ENCODE data around the gene ICA1.
"Not testable (repeated sequence)": the region's sequence is repeated elsewhere in the genome, so short reads cannot be mapped to it uniquely, and the experiment has no call there.

Gene ICA1

GRCh38 chr7:8260871-8261694 is 884 bp downstream of the ICA1 start:
- peak; percentile 79 for DNase-seq

- no peak for DNase-seq
Observed at GRCh38 chr7:8259586-8260222, 2.3 kb downstream of the ICA1 start.

DNA sequence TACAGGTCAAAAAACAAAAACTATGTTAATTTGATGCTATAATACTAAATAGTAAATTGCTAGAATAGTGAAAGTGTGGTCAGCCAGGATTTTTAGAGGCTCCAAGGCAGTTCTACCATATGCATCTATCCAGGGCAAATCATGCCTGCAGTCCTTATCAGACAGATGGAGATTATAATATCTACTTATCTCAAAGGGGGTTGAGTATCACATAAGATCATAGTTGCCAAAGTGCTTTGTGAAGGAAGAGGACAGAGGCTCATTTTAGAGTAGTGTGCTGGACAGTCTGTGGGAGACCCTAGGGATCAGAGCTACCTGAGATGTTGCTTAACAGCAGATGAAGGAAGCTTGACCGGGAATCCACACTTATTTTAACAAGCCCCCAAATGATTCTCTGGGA is 3.2 kb downstream of the ICA1 start:
- no peak for DNase-seq

DNA sequence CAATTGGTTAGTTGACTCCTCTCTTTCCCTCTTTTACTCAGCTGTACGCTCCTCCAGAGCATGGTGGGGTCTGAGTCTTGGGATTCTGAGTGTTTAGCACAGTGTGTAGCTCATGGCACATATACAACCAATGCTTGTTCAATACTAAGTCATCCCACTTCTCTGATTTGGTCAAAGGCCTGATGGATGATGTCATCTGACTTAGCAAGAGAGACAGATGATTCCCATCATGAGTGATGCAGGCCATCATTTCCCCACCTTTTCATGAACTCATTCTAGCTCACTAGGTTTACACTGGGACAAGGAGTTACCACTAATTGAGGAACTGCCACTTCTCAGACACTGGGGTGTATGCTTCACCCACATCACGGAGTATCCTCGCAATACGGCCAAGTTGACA is 3.8 kb downstream of the ICA1 start:
- DNase-seq = no peak

- no peak for DNase-seq
Observed at GRCh38 chr7:8255680-8256655, 6.0 kb downstream of the ICA1 start.

DNA sequence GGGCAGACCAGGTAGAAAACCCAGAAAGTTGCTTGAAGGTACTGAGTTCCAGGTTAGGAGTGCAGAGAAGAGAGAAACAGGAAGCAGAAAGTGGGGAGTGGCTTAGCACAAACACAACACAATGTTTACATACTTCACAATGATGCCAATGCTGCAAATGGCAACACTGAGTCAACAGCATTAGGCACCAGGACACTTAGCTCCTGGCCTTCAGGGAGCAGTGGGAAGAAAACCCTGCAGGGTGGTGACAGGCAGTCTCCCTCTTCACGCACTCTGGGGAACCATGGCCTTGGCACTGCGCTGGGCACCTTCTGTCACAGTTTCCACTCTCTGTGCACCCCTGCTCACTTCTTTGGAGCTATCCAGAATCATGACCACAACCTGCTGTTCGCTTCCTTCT is 7.3 kb downstream of the ICA1 start:
- DNase-seq = peak; percentile 40

- DNase-seq = no peak
Observed at GRCh38 chr7:8254215-8254614, 7.8 kb downstream of the ICA1 start.

DNA sequence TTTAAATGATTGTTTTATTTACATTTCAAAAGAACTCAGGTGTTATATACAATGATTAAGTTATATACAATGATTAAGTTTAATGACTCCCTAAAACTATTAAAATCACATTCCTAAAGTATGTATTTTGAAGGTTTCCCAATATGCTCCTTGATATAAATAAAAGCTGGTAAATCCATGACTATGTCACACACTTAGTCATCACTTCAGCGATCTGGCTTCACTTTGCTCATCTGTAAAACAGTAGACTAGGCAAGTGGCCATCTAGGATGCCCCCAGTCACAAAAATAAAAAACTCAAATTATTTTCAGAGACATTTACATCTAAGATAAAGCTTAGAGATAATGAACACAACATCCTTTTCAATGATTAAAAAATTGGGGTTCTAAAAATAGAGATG is 10.8 kb downstream of the ICA1 start:
- DNase-seq = no peak

DNA sequence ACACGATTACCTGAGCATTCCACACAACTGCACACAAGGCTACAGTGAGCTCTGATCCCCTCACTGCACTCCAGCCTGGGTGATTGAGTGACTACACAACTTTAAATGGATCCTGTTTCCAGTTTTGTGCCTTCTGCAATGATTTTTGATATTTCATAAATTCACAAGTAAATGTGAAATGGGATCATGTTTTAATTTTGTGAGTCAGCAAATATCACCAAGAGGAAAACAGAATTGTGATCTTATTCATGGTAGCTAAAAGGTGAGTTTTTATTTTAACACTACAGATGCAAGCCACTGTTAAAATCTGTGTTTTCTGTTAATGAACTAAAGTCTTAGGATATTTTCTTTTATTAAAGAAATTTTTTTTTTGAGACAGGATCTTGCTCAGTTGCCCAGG is 11.4 kb downstream of the ICA1 start:
- no peak for DNase-seq

- DNase-seq = no peak
Observed at GRCh38 chr7:8249121-8249520, 12.8 kb downstream of the ICA1 start.

DNA sequence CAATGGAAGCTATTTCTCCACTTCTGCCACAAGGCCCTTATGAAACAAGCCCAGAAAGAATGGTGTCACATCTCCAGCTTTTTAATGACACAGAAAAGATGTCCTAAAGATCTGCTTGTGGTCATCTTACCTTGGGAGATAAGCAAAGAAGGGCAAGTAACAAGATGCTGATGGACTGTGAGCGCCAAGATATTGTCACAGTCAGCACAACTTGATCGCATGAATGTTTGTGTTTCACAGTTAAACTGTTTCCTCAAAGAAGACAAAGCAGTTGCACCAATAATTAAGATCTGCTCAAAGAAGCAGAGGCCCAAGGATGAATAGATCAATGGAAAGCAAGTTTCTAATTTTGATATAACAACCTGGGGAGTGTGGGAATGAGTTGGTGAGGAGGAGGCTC is 15.9 kb downstream of the ICA1 start:
- DNase-seq = no peak

DNA sequence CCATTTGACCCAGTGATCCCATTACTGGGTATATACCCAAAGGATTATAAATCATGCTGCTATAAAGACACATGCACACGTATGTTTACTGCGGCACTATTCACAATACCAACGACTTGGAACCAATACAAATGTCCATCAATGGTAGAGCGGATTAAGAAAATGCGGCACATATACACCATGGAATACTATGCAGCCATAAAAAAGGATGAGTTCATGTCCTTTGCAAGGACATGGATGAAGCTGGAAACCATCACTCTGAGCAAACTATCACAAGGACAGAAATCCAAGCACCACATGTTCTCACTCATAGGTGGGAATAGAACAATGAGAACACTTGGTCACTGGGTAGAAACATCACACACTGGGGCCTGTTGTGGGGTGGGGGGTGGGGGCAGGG is 16.9 kb downstream of the ICA1 start:
- DNase-seq = not testable (repeated sequence)

DNA sequence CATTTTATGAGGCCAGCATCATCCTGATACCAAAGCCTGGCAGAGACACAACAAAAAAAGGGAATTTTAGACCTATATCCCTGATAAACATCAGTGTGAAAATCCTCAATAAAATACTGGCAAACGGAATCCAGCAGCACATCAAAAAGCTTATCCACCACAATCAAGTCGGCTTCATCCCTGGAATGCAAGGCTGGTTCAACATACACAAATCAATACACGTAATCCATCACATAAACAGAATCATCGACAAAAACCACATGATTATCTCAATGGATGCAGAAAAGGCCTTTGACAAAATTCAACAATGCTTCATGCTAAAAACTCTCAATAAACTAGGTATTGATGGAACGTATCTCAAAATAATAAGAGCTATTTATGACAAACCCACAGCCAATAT is 18.9 kb downstream of the ICA1 start:
- not testable (repeated sequence) for DNase-seq

GRCh38 chr7:8239702-8240362 is 22.1 kb downstream of the ICA1 start:
- peak; percentile 9 for DNase-seq

DNA sequence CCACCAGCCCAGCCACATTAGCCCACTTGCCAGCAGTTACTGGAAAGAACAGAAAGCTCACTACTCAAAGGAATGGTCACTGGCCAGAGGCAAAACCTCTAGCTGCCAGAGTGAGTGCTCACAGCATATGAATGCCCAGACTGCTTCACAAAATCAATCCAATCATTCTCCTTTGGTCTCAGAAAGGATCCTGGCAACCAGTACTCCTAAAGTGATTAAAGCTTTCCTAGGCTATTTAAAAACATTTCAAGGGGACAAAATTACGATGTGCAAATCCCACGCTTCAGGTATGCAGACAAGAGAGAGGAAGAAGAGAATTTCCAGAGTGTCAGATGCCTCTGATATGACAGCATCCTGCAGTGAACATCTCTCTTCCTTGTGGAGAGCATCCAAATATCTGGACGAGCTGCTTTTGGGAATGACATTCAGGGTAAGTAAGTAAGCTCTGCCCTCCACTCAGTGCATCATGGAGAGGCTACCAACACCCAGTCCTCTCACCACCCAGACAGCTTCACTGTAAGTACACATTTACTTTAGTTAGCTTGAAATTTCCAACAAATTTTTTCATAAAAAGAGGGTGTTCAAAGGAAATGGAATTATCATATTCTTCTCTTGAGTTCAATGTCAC is 25.1 kb downstream of the ICA1 start:
- no peak for DNase-seq

DNA sequence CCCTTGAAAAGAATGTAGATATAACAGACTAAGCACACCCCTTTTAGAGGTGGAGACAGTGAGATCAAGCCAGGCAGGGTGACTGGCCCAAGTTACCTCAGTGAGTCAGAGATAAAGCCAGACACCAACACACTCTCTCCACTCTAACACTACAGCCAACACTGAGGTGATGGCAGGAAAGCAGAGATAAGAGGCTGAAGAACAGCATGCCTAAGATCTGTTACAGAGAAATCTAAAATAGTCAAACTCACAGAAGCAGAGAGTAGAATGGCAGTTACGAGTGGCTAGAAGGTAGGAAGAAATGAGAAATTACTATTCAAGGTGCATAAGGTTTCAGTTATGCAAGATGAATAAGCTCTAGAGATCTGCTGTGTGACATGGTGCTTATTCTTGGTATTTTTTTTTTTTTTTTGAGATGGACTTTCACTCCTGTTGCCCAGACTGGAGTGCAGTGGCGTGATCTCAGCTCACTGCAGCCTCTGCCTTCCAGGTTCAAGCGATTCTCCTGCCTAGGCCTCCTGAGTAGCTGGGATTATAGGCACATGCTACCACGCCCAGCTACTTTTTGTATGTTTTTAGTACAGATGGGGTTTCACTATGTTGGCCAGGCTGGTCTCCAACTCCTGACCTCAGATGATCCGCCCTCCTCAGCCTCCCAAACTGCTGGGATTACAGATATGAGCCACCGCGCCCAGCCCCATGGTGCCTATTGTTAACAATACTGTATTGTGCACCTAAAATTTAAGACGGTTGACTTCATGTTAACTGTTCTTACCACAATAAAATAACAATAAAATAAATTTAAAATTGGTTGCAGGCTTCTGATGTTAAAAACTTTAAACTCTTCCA is 28.7 kb downstream of the ICA1 start:
- no peak for DNase-seq

DNA sequence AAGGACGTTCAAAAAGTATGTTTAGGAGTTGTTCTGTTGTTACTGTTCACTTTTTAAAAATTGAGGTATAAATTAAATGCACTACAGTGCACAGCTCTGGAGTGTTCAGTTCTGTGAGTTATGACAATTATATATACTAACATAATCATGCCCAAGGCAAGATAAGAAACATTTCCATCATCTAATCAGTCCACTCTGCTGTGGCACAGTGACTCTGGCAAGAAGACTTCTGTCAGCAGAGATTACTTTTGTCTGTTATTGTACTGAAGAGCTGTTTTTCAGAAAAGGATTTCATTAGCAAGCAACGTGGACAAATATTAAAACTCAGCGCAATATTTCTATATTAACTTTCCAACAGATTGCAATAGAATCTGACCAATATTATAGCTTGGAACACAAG is 32.0 kb downstream of the ICA1 start:
- no peak for DNase-seq

GRCh38 chr7:8228766-8229674 is 32.9 kb downstream of the ICA1 start:
- no peak for DNase-seq

- DNase-seq = no peak
Observed at GRCh38 chr7:8228068-8228467, 33.9 kb downstream of the ICA1 start.

GRCh38 chr7:8227261-8227660 is 34.7 kb downstream of the ICA1 start:
- DNase-seq = no peak

Measured in NCI-H510A treated with DMSO at 0.1 percent for 48 hours (cell line).